Common myeloid progenitor, CD34-positive (primary cell): ENCODE results near the gene OR5P2.
"Not testable (repeated sequence)": the region's sequence is repeated elsewhere in the genome, so short reads cannot be mapped to it uniquely, and the experiment has no call there.

Experiments
- CTCF ChIA-PET: fragments of 350-600 bp; sonication (Branson Sonifier 250); formaldehyde crosslinking; loops from one replicate; lab custom pipeline; 2021; ENCODE audit warnings: antibody characterized with exemption; lab: Charles Lee
- POLR2A ChIA-PET: fragments of 350-600 bp; sonication (Branson Sonifier 250); formaldehyde crosslinking; loops from one replicate; lab custom pipeline; 2021; ENCODE audit warnings: antibody characterized with exemption; lab: Charles Lee
- DNase-seq, 3 donors: peaks; one replicate each; pipeline versions ENCODE4 v3.0.0 to v3.0.0-alpha.2; 2013
- H3K27ac ChIP-seq, 2 experiments: 1 replicate in 1 of 2; 2 replicates in 1 of 2; pipeline ENCODE4 v1.7.0; 2013; ENCODE audit warnings: inconsistent platforms in 2 of 2, low read length in 2 of 2, mild to moderate bottlenecking in 2 of 2, low read depth in 1 of 2, moderate library complexity in 1 of 2; ENCODE audit not compliant: severe bottlenecking in 2 of 2, insufficient read depth in 1 of 2, poor library complexity in 1 of 2
- H3K27me3 ChIP-seq, 5 experiments: replicated peaks in 2 of 5; 1 replicate in 3 of 5; 2 replicates in 2 of 5; pipeline versions ENCODE4 v1.6.1 to v1.7.0; 2013; ENCODE audit warnings: low read length in 4 of 5, mild to moderate bottlenecking in 2 of 5, moderate library complexity in 2 of 5, inconsistent platforms in 1 of 5; ENCODE audit not compliant: insufficient read depth in 5 of 5, control insufficient read depth in 4 of 5
- H3K36me3 ChIP-seq, 4 experiments: 1 replicate in 2 of 4; 2 replicates in 2 of 4; pipeline versions ENCODE4 v1.6.1 to v1.7.0; 2013; ENCODE audit warnings: low read length in 3 of 4, control low read depth in 1 of 4, mild to moderate bottlenecking in 1 of 4; ENCODE audit not compliant: control insufficient read depth in 4 of 4, insufficient read depth in 4 of 4
- H3K4me1 ChIP-seq, 4 experiments: 1 replicate in 3 of 4; 2 replicates in 1 of 4; pipeline versions ENCODE4 v1.6.1 to v1.7.1; 2013; ENCODE audit warnings: low read length in 3 of 4, mild to moderate bottlenecking in 3 of 4, control low read depth in 1 of 4, inconsistent platforms in 1 of 4, moderate library complexity in 1 of 4; ENCODE audit not compliant: control insufficient read depth in 4 of 4, insufficient read depth in 4 of 4; ENCODE audit errors: control extremely low read depth in 1 of 4
- H3K4me3 ChIP-seq, 7 experiments: 1 replicate in 4 of 7; 2 replicates in 3 of 7; pipeline versions ENCODE4 v1.5.1 to v1.7.0; 2013; ENCODE audit warnings: mild to moderate bottlenecking in 7 of 7, low read length in 6 of 7, moderate library complexity in 6 of 7, inconsistent platforms in 2 of 7, low read depth in 2 of 7, control low read depth in 1 of 7; ENCODE audit not compliant: insufficient read depth in 4 of 7, control insufficient read depth in 1 of 7; ENCODE audit errors: extremely low read depth in 1 of 7
- H3K9me3 ChIP-seq, 5 experiments: 1 replicate in 4 of 5; 2 replicates in 1 of 5; pipeline versions ENCODE4 v1.6.1 to v1.7.1; 2013; ENCODE audit warnings: low read length in 4 of 5, mild to moderate bottlenecking in 2 of 5, inconsistent platforms in 1 of 5, low read depth in 1 of 5, moderate library complexity in 1 of 5; ENCODE audit not compliant: control insufficient read depth in 4 of 5, insufficient read depth in 2 of 5; ENCODE audit errors: control extremely low read depth in 1 of 5
- WGBS: methylation state at CpG from one replicate; pipeline ENCODE4 v1.1.5; 2013; ENCODE audit not compliant: insufficient coverage; 5-methylcytosine and 5-hydroxymethylcytosine counted together

OR5P2 gene

GRCh38 chr11:7764301-7764700 lies 32.4 kb downstream of the OR5P2 start:
- DNase-seq, H3K27me3 ChIP-seq, H3K36me3 ChIP-seq, H3K9me3 ChIP-seq, H3K4me3 ChIP-seq, POLR2A ChIA-PET, H3K4me1 ChIP-seq, H3K27ac ChIP-seq, CTCF ChIA-PET: not testable (repeated sequence)
- 88% methylated on average over 9 of the region's 10 CpGs for WGBS

GRCh38 chr11:7759010-7759409 lies 37.7 kb downstream of the OR5P2 start:
- CTCF ChIA-PET, result no interaction called here
- no peak overlapping the region for H3K27ac ChIP-seq
- H3K36me3 ChIP-seq, result no peaks in the 10 kb centered on the region
- POLR2A ChIA-PET, result no interaction called here
- H3K4me3 ChIP-seq, result no peak overlapping the region
- H3K27me3 ChIP-seq, result no peaks in the 10 kb centered on the region
- DNase-seq, result no peak
- 91% methylated on average over 2 of the region's 2 CpGs for WGBS
- peaks cover 0 to 5% (median 0%) of the 10 kb centered on the region in 5 experiments for H3K9me3 ChIP-seq
- H3K4me1 ChIP-seq, result no peaks in the 10 kb centered on the region

- ChIA-PET POLR2A (no interaction called here), CTCF (no interaction called here)
- no peaks in the 10 kb centered on the region for H3K27me3 ChIP-seq
- no peaks in the 10 kb centered on the region for H3K4me1 ChIP-seq
- no peak overlapping the region for H3K27ac ChIP-seq
- no peaks in the 10 kb centered on the region for H3K9me3 ChIP-seq
- no peaks in the 10 kb centered on the region for H3K36me3 ChIP-seq
- DNase-seq, result no peak
- no peak overlapping the region for H3K4me3 ChIP-seq
- 100% methylated on average over 1 of the region's 2 CpGs for WGBS
Measured at GRCh38 chr11:7749456-7749855, 47.3 kb downstream of the OR5P2 start.
